ENCODE measurements around the gene CERS2.

CERS2 gene

DNA sequence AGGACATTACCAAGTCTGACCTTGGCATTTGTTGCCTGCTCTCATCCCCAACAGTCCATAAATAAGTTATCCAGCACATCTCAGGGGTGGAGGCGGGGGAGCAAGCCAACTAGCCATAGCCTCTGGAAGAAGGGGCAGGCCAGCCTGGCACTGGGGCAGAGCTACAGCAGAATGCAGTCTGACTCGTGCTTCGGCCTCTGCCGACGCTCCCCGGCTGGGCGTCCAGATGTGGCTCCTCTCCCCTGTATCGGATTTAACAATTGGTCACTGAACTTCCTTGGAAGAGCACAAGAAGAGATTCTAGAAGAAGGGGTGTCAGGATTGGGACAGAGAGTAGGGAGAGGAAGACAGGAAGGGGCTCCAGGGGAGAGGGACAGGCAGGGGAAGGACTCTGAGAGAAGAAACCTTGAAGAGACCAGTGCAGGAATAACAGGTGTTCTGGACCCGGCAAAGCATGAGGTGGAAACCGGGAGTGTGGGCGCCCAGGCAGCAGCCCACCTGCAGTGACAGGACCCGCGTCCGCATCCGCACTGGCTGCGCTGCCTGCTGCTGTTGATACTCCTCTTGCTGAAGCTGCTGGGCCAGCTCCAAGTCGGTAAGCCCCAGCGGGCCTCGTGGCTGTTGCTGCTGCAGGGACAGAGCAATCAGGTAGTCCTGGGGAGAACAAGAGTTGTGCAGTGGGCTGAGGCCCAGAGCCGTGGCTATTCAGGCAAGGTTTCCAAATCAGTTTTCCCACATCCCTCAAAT, 22.7 kb upstream of the CERS2 start:
- DNase-seq: no peak

GRCh38 chr1:150995896-150996295, 21.3 kb upstream of the CERS2 start:
- peak; percentile 39 for DNase-seq

DNA sequence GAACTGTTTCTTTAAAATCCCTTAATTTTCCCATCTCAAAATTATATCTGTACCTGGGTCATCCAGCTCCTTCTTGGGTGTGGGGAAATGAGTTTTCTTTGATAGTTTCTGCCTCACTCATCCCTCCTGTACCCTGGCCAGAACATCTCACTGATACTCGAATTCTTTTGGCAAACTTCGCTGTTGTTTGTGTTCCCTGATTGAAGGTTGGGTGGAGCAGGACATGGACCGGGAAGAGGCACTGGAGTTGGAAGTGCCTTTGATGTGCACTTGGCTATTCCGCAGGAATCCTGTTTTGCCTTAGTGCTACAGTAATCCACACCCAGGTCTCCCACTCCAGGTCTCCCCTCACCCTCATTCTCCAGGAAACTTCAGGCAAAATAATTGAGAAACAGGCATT, 20.8 kb upstream of the CERS2 start:
- no peak for DNase-seq

- no peak for DNase-seq
Measured at GRCh38 chr1:150994248-150994647, 19.6 kb upstream of the CERS2 start.

DNA sequence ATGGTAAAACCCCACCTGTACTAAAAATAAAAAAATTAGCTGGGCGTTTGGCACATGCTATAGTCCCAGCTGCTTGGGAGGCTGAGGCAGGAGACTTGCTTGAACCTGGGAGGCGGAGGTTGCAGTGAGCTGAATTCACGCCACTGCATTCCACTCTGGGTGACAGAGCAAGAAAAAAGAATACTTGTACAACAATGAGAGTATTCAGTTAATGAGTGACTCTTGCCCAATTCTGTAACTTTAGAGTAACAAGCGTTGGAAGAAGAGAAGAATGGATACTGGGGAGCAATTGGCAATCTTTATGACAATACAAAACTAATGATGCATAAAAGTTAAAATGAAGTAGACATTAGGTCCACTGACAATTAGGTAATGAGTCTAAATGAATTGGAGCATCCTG, 18.0 kb upstream of the CERS2 start:
- DNase-seq: no peak

- DNase-seq: peak; percentile 71
Measured at GRCh38 chr1:150987924-150988323, 13.3 kb upstream of the CERS2 start.

DNA sequence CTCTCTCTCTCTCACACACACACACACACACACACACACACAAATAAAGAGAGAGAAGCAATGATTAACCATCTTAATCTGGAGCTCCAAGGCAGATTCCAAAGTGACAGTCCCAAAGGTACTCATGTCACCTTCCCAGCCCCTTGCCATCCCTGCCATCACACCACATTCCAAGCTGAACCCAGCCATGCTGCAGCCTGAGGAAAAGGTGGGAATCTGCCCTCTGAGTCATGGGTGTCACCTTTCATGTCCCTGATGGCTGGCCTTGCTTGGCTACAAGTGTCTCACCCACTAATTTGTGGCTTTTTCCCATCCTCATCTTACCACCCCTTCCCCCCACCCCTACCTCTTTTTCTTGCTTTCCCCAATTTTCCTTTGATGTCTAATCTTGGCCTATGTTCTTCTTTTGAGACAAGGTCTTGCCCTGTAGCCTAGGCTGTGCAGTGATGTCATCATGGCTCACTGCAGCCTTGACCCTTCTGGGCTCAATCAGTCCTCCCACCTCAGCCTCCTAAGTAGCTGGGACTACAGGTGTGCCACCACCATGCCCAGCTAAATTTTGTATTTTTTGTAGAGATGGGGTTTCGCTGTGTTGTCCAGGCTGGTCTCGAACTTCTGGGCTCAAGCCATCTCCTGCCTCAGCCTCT, 10.7 kb upstream of the CERS2 start:
- DNase-seq: no peak

DNA sequence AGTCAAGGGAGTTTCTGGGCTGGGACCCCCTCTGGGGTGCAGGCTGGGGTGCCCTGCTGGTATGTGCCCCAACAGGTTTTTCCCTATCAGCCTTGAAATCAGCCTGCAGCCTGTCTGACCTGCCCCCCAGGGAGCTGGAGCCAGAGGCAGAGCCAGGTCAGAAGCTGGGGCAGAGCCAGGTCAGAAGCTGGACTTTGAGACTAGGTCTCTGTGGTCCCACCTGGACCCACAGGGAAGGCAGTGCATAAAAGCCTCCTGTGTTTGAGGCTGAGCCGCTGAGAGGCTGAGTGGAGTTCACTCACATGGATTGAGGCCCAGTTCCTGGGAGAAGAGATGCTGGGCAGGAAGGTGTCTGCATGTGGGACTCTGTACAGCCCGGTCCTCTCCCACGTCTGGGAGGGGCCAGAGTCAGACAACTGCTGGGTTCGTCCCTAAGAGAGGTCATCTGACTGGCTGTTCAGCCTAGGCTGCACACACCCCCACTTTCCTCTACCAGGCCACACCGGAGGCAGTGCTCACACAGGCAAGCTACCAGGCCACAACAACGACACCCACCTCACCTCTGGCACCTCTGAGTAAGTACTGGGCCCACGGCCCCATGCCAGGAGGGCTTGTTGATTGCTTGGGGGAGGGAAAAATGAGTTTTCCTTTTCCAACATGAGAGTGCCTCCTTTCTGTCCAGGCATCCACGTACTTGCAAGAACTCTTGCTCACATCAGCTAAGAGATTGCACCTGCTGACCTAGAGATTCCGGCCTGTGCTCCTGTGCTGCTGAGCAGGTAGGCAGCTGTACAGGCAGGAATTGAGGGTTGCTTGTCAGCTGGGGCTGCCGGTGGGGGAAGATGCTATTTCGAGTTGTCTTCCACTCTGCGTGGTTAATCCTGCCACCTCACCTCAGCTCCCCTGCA, 7.4 kb upstream of the CERS2 start, which contains the start of gene ANXA9:
Gene ANXA9, plus strand, starts transcription at position 488 of the 908 bp plus-strand sequence. CDS start 814 bp downstream, outside the sequence.
- peak; percentile 37 for DNase-seq

GRCh38 chr1:150981177-150981804, 6.7 kb upstream of the CERS2 start:
- peak; percentile 78 for DNase-seq

DNA sequence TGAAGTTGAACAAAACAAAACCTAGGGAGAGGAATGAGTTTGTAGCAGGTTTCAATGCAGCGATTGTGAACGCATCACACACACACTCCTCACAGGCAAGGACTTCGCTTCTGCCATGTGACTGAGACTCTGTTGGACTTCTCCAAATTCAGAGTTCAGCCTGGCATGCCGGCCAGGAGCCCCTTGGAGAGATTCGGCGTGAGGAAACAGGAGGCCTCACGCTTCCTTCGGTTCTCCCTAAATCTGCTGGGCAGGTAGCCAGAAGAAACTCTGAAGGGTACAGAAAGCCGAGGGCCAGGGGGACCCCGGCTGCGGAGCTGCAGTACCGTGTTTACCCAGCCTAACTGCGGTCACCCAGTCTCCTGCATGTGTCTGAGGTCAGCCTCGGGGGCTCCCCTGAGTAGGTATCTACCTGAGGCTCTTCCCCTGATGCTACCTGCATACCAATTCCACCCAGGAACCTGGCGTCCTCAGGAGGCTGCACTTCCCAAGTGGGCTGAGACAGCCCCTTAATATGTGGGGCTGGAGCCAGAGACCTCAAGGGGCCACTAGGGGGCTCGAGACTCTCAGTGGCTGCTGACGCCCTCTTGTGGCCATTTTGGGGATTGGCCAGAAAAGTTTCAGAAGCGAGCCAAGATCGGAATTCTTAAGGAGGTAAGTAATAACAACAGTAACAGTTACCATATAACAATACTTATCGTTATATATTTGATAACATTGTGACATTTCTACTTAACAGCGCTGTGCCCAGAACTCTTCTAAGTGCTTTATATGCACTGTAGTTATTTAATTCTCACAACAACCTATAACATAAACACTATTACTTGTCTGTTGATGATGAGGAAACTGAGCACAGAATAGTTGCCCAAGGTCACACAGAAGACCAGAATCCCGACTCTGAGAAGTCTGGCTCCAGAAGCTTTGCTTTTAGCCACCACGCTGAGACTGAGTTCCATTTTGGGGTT, 4.7 kb upstream of the CERS2 start:
- DNase-seq: peak; percentile 83

- DNase-seq: no peak
Measured at GRCh38 chr1:150976879-150977694, 2.5 kb upstream of the CERS2 start.

DNA sequence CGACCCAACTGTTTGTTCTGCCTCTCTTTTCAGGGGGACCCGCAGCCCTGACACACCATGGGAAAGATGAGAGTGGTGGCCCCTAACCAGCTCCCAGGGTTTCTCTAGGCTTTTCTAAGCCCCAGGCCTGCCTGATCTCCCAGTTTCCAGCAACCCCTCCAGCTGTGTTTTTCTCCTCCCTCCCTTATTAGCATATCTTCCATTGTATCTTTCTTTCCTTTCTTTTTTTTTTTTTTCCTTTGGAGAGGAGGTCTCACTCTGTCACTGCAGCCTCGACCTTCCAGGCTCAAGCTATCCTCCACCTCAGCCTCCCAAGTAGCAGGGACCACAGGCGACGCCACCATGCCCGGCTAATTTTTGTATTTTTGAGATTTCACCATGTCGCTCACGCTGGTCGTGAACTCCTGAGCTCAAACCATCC, 1.8 kb upstream of the CERS2 start:
- DNase-seq: no peak

DNA sequence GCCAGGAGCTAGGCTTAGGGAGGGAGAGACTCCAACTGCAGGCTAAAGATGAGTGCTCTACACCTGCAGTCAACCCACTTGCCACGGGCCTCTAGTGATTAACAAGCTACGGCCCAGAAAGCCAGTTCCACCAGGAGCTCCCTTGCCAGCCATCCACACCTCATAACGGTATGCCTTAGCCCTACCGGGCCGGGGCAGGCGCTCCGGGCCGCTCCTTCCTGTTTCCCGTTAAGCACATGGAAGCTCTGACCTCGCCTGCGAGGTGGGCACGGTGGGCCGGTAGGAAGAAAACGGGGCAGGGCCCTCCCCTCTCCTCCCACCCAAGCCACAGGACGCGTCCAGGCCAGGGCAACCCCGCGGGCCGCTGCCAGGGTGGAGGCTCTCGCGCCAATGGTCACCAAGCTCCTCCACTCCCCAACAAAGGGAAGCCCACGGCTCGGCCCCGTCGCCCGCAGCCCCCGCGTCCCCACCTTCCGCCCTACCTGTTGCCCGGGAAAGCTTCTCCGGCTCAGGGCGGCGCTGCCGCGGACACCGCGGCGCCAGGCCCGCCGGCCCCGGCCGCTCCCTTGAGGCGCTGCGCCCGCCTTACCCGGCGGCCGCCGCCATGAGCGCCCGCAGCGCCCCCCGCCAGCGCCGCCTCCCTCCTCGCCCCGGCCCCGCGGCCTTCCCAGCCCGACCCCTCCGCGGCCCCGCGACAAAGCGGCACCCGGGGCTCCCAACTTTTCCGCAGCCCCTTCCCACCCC, 627 bp downstream of the CERS2 start:
- DNase-seq: peak; percentile 36

DNA sequence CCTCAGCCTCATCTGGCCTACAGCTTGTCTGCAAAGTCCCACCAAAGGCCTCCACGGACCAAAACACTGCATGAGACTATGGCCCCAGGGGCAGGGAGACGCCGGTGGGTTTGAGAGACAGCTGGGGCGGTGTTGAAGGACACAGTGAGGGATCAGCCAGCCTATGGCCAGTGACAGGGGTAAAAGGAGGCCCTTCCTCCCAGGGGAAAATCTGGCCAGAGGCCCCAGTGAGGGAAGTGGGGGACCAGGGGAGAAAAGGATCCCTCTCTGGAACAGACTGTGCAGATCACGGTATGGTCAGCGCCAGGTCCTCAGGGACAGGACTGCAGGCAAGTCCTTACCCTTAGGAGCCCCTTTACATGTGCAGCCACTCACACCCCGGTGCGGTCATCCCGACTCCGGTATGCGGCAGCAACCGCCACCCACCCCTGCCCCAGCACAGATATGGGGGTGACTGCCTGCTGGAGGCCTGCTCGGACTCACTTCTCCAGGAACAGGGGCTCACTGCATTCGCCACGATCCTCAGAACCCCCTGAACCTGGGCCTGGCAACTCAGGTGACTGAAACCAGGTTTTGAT, 1.3 kb downstream of the CERS2 start:
- DNase-seq: no peak

DNA sequence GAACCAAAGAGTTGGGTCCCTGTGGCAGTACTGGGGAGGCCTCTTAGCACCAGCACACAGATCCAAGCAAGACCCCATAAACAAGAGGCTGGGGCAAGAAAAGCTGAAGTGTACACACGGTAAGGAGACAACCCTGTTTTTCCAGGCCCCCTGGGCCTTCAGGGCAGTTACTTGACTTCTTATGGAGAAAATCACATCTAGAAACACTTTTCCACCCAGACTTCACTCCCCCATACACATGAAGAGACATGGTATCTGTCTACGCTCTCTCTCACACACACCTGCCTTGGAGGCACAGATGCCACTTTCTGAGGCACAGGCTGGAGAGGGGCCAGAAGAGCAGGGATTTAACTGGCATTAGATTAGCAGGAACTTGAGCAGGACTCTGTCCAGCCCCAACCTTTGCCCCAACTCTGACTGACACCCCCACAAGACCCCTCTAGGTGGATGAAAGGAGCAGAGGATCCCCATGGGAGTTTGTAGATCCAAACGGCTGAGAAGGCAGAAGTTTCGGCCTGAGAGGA, 2.2 kb downstream of the CERS2 start:
- DNase-seq: peak; percentile 11

DNA sequence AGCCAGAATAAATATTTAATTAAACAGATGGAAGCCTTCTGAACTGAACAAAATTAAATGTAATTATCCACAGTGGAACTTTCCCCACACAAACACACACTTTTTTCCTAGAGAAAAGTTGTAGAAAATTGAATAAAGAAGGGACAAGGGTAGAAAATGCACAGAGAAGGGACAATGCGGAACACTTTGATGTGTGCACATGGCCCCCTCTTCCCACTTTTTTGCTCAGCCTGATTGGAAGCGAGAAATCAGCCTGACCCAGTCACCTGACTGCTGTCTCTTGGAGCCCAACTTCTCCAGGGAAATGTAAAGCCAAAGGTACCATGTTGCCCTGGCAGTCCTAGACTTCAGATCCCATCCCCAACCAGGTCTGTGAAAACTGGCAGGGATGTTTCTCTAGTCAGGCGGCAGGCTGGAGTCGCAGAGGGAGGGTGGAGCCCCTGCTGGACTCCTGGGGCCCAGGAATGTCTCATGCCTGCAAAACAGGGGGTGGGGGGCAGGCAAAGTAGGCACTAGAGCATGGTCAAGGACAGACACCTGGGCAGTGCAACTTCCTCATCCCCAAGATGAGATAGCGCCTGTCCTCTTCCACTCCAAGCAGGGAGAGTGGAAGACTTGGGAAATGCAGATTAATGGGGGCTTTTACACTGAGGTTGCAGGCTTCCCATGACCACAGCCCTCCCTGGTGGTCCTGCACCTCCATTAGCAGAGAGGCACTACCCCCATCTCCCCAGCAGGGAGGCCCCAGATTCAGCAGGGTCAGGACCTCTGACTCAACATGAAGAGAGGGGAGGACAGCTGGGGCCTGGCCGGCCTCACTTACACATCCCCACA, 2.8 kb downstream of the CERS2 start:
- DNase-seq: no peak

DNA sequence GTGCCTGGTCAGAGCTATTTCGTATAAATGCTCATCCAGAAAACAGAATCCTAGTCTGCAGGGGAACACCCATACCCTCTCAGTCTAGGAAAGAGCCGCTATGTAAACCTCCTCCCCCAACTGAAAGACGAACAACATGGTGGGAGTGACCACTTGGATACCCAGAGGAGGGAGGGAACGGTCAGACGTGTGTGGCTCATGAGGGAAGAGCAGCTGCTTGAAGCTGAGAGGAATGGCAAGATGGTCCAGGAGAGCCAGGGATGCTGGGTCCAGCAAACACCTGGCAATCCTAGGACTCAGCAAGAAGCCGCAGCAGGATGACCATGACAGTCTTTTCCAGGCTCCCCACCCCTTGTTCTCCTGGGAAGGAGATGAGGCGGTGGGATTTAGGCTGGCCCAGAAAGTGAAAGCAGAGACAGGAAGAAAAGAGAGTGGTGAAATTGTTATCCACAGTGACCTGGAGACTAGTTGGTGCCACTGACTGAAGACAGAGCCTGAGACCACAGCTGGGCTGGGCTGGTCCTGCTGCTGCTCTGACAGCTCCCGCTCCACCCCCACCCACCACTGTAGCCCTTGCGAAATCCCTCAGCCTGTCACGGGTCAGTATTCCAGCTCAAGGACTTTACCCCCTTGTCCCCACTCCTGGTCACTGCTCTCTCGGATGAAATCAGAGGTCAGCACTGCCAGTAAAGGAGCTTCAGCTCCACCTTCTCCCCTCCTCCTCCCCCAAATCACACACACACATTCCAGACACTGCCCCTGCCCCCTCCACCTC, 3.6 kb downstream of the CERS2 start:
- DNase-seq: no peak

- DNase-seq: no peak
Measured at GRCh38 chr1:150969626-150970025, 5.0 kb downstream of the CERS2 start.
